SK-N-SH treated with all-trans-retinoic acid at 6 μM for 48 hours (cell line): ENCODE data around the gene SNAPC3.

ENCODE experiments used
- ARNTL ChIP-seq: fragments of 450-650 bp; formaldehyde crosslinking; IDR thresholded peaks from 2 replicates; pipeline ENCODE4 v1.5.0; 2020; ENCODE audit warnings: low read depth, mild to moderate bottlenecking, moderate library complexity, borderline replicate concordance
- CREB5 ChIP-seq: fragments of 250-450 bp; sonication (Bioruptor Pico); IDR thresholded peaks from 2 replicates; pipeline ENCODE4 v1.5.1; 2020; ENCODE audit warnings: low read depth, mild to moderate bottlenecking, moderate library complexity
- CSDC2 ChIP-seq: fragments of 250-450 bp; sonication (Bioruptor Pico); IDR thresholded peaks from 2 replicates; pipeline ENCODE4 v1.5.0; 2020; ENCODE audit warnings: mild to moderate bottlenecking, moderate library complexity
- ESRRG ChIP-seq: fragments of 250-450 bp; sonication (Bioruptor Pico); IDR thresholded peaks from 2 replicates; pipeline ENCODE4 v1.6.1; 2021; ENCODE audit warnings: mild to moderate bottlenecking
- GLIS3 ChIP-seq: fragments of 250-450 bp; sonication (Bioruptor Pico); IDR thresholded peaks from 2 replicates; pipeline ENCODE4 v1.5.0; 2020; ENCODE audit warnings: mild to moderate bottlenecking, moderate library complexity
- PATZ1 ChIP-seq: fragments of 250-450 bp; sonication (Bioruptor Pico); IDR thresholded peaks from 2 replicates; pipeline ENCODE4 v1.8.0; 2020; ENCODE audit warnings: mild to moderate bottlenecking, moderate library complexity, borderline replicate concordance
- POU6F1 ChIP-seq: fragments of 250-450 bp; sonication (Bioruptor Pico); IDR thresholded peaks from 2 replicates; pipeline ENCODE4 v1.8.0; 2021; ENCODE audit warnings: low read depth, mild to moderate bottlenecking, moderate library complexity, borderline replicate concordance
- ZC3H10 ChIP-seq: fragments of 250-450 bp; sonication (Bioruptor Pico); IDR thresholded peaks from 2 replicates; pipeline ENCODE4 v1.5.1; 2021; ENCODE audit warnings: mild to moderate bottlenecking, moderate library complexity
- ZFP3 ChIP-seq: fragments of 250-450 bp; sonication (Bioruptor Pico); IDR thresholded peaks from 2 replicates; pipeline ENCODE4 v1.5.0; 2020; ENCODE audit warnings: mild to moderate bottlenecking, moderate library complexity
- ZFP30 ChIP-seq: fragments of 450-650 bp; formaldehyde crosslinking; IDR thresholded peaks from 2 replicates; pipeline ENCODE4 v1.5.0; 2022; ENCODE audit warnings: mild to moderate bottlenecking, moderate library complexity
- ZNF565 ChIP-seq: fragments of 450-650 bp; formaldehyde crosslinking; conservative IDR thresholded peaks from 2 replicates; pipeline ENCODE4 v1.5.0; 2020; ENCODE audit warnings: low read depth, mild to moderate bottlenecking, moderate library complexity
- ZNF70 ChIP-seq: fragments of 450-650 bp; formaldehyde crosslinking; IDR thresholded peaks from 2 replicates; pipeline ENCODE4 v1.5.0; 2020; ENCODE audit warnings: mild to moderate bottlenecking, moderate library complexity

- TF ChIP-seq CSDC2 (CRISPR knock-in tag) = no peak
- TF ChIP-seq ZNF565 (CRISPR knock-in tag) = no peak
- no peak for TF ChIP-seq POU6F1 (CRISPR knock-in tag)
- TF ChIP-seq ZC3H10 (CRISPR knock-in tag) = no peak
- TF ChIP-seq PATZ1 (CRISPR knock-in tag) = no peak
- TF ChIP-seq ZFP3 (CRISPR knock-in tag) = no peak
- no peak for TF ChIP-seq ARNTL (CRISPR knock-in tag)
- TF ChIP-seq ZNF70 (CRISPR knock-in tag) = no peak
- no peak for TF ChIP-seq ESRRG (CRISPR knock-in tag)
- no peak for TF ChIP-seq CREB5
- TF ChIP-seq GLIS3 (CRISPR knock-in tag) = no peak
- no peak for TF ChIP-seq ZFP30 (CRISPR knock-in tag)
These were observed 78.5 kb downstream of the SNAPC3 start for GRCh38 chr9:15501179-15501578.
